ENCODE measurements around the gene HPGD. TPM values are rescaled to one million over a fixed set of nuclear protein-coding genes. Genes with fewer than 3 reads are reported as not detected.

HPGD gene
- total RNA-seq, 4 donors from 2014 or later, result 20.5 to 167 (median 111) TPM

GRCh38 chr4:174475528-174475927 is 46.8 kb downstream of the HPGD start:
- no peak for TF ChIP-seq CTCF (IDR thresholded peaks at IDR 0.05; ENCODE audit: low read depth)

- no peak for TF ChIP-seq CTCF (IDR thresholded peaks at IDR 0.05; ENCODE audit: low read depth)
Observed at GRCh38 chr4:174474457-174475075, 47.7 kb downstream of the HPGD start.

- TF ChIP-seq CTCF (IDR thresholded peaks at IDR 0.05; ENCODE audit: low read depth), result no peak
Observed at GRCh38 chr4:174467107-174467506, 55.2 kb downstream of the HPGD start.

- no peak for TF ChIP-seq CTCF (IDR thresholded peaks at IDR 0.05; ENCODE audit: low read depth)
Observed at GRCh38 chr4:174464949-174465348, 57.3 kb downstream of the HPGD start.

- no peak for TF ChIP-seq CTCF (IDR thresholded peaks at IDR 0.05; ENCODE audit: low read depth)
Observed at GRCh38 chr4:174461466-174462106, 60.7 kb downstream of the HPGD start.

GRCh38 chr4:174460684-174461083 is 61.6 kb downstream of the HPGD start:
- no peak for TF ChIP-seq CTCF (IDR thresholded peaks at IDR 0.05; ENCODE audit: low read depth)

- no peak for TF ChIP-seq CTCF (IDR thresholded peaks at IDR 0.05; ENCODE audit: low read depth)
Observed at GRCh38 chr4:174457468-174457867, 64.8 kb downstream of the HPGD start.
